ENCODE measurements around the gene FOS.
"Not testable (repeated sequence)": the region's sequence is repeated elsewhere in the genome, so short reads cannot be mapped to it uniquely, and the experiment has no call there.

FOS gene

DNA sequence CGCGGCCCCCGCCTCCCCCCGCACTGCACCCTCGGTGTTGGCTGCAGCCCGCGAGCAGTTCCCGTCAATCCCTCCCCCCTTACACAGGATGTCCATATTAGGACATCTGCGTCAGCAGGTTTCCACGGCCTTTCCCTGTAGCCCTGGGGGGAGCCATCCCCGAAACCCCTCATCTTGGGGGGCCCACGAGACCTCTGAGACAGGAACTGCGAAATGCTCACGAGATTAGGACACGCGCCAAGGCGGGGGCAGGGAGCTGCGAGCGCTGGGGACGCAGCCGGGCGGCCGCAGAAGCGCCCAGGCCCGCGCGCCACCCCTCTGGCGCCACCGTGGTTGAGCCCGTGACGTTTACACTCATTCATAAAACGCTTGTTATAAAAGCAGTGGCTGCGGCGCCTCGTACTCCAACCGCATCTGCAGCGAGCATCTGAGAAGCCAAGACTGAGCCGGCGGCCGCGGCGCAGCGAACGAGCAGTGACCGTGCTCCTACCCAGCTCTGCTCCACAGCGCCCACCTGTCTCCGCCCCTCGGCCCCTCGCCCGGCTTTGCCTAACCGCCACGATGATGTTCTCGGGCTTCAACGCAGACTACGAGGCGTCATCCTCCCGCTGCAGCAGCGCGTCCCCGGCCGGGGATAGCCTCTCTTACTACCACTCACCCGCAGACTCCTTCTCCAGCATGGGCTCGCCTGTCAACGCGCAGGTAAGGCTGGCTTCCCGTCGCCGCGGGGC is at the start of gene FOS:
Gene FOS, plus strand, starts transcription at position 407 of the 731 bp plus-strand sequence. Its CDS starts 155 bp downstream, at position 562.
- peak; percentile 96 to 97 for DNase-seq

DNA sequence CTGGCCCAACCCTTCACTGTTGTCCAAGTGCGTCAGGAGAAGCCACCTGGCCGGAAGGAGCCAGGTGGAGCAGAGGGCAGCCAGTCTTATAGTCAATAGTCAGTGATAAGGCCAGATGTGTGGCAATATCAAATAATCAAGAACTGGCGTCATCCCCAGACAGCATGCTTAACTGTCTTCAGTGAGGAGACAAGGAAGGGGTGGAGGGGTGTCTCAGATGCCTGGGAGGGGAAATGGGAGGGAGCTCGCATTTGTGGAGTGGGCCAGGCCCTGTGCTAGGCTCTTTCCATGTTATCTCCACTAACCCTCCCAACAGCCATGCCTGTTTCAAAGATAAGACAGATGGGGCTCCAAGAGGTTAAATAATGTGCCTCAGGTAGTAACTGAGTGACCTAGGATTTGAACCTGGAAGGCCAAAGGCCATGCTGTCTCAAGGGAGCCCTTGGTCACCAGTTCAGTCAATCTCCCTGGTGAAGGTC is 48.9 kb upstream of the FOS start:
- no peak for DNase-seq

DNA sequence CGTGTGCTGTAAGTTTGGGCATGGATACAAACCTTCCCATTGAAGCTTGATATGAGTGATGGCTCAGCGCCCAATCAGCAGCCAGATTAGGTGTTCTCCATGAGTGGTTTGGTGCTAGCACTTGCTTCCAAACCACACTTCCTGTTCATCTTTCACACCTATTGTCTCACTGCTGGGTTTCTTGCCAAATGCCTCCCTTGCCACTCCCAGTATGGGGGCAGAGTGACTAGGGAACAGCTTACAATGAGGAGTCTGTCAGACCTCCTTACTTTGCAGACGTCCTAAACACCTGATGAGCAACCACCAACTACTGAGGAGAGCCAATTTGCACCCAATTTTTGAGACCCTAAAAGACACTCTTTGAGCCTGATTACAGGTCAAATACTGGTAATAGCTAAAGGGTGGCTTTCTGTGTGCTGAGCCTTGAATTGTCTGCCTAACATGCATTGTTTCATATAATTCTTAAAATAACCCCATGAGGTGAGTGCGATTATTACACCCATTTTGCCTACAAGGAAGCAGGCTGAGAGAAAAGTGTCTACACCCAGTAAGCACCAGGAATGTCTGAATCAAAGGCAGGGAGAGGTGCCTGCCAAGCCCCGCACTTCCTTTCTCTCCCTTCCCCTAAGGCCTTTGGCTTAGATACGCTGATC is 48.4 kb upstream of the FOS start:
- DNase-seq = peak; percentile 48 to 76

DNA sequence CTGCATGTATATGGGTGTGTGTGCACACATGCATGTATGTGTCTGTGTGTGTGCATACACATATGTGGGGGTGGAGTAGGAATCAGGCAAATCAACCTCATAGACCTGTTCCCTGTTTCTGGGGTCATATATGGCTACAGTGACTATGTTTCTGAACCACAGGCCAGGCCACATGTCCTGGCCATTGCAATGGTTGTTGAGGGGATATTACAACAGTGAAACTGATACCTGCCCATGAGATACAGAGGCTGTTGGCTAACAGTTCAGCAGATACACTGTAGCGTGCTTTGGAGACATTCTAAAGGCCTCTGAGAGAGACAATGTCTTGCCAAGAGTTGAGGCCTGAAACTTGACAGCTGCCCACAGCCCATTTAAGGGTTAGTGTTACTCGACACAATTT is 47.3 kb upstream of the FOS start:
- no peak for DNase-seq

DNA sequence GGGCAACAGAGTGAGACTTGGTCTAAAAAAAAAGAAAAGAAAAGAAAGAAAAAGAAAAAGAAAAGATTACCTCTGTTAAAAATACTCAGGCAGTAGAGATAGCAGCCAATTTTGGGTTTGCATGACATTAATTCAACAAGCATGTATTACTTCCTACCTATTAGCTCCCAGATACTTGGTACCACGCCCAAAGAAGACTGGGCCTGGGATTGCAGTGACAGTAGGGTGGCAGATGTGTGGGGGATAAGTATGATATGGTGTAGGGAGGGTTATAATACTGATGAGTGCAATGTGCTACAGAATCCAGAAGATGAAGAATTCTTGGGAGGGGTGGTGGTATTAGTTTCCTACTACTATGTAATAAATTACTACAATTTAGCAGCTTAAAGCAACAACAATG is 46.4 kb upstream of the FOS start:
- DNase-seq = no peak

DNA sequence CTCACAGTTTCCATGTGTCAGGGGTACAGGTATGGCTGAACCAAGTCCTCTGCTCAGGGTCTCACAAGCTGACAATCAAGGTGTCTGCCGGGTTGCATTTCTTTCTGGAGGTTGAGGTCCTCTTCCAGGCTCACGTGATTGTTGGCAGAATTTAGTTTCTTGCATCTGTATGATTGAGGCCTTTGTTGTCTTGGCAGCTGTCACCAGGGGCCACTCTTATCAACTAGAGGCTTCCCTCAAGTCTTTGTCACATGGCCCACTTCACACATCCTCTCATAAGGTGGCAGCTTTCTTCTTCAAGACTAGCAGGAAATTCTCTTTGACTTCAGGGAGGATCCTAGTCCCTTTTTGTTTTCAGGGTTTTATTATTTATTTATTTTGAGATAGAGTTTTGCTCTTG is 46.0 kb upstream of the FOS start:
- peak; percentile 67 to 79 for DNase-seq

DNA sequence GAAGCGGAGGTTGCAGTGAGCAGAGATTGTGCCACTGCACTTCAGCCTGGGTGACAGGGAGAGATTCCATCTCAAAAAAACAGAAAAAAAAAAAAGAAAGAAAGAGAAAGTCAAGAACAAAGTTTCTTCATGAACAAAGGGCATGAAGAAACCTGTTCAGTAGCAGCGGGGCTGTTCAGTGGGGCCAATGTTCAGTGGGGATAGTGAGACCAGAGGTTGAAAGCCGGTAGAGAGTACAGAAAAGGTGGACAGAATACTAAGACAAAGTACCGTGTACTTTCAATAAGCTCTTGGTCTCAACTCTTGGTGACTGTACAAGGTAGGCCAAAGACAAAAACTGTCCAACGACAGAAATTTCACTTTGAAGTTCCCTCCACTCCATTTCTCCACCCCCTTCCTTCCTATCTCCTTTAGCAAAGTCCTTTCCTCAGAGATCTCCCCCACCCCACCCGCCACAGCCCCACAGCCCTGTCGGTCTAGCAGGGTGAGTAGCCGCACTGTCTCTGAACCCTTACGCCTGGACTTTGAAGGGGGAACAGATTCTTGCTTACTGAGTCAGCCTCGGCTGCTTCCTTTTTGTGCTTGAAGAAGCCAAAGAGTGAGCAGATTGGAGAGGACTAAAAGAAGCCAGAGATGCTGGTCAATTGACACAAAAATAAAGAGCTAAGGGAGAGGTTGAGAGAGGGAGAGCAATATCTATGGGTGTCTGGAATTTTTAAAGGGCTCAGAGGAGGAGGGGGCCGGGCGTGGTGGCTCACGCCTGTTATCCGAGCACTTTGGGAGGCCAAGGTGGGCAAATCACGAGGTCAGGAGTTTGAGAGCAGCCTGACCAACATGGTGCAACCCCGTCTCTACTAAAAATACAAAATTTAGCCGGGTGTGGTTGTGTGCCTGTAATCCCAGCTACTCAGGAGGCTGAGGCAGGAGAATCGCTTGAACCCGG is 44.2 kb upstream of the FOS start:
- DNase-seq = peak in 1 of 2 donors; percentile 70

DNA sequence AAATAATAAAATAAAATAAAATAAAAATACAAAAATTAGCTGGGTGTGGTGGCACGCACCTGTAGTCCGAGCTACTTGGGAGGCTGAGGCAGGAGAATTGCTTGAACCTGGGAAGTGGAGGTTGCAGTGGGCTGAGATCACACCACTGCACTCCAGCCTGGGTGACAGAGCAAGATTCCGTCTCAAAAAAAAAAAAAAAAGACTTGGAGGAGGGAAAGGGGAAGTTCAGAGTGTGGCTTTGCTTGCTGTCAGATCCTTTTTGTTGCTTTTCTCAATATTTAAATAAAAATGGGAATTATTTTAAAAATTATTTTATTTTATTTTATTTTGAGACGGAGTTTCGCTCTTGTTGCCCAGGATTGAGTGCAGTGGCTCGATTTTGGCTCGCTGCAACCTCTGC is 43.4 kb upstream of the FOS start:
- not testable (repeated sequence) for DNase-seq

DNA sequence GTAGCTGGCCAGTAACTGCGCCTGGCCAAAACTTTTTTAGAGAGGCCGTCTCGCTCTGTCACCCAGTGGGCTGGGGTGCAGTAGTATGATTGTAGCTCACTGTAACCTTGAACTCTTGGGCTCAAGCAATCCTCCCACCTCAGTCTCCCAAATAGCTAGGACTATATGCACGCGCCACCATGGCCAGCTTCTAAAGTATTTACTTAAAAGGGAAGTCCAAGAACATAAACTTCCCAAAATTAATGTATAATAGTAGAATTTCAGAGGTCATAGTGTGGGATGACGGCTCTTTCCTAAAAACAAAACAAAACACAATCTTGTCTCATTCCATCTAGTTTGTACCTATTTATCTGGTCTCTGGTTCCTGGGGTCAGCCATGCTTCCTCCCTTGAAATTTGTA is 42.2 kb upstream of the FOS start:
- no peak for DNase-seq

DNA sequence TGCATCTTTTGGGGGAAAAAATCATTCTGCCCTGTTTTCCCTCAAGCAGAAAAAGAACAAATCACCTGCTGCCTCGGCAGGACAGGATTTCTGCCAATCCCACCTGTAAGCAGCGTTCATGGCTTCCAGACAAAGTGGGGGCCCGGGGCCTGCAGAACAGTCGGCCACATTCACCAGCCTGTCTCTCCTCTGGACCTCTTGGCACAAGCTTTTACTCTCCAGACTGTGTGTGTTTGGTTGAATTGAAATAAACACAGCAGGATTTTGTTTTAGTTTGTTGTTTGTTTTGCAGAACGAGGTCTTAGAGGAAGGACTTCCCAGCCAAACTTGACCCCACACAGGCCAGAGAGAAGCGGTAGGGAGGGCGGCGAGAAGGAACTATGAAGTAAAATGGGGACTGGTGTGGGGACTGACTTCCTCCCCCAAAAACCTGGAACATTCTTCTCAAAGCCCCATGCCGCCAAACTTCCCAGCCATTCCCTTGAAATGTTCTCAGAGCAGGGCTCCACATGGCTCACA is 41.7 kb upstream of the FOS start:
- no peak for DNase-seq

DNA sequence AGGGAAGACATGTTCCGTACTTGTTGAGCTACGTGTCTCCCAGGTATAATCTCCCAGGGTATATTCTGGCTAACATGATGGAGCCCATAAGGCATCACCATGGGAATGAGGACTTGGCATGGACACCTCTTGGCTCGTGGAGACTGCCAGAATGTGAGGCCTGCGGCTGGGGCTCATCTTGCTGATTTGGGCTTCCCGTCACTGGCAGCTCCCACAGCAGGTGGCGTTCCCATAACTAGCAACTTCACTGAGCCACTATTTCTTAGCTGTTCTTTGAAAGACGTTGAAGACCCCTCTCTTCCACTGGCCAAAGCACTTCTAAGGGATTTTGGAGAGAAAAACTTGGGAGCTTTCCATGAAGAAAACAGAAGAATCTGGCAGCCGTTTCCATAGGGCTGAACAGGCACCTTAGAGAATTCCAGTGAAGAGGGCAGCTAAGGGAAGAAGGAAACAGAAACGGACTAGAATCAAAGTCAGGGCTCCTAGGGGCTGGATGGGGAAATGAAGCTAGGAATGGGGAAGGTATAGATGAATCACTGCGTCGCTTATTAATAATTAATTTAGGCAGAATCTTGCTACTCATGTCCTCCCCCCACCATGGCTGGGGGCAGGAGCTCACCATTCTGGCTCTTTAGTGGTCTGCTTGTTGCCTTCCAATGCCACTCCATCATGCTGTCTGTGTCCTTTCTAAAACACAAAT is 39.7 kb upstream of the FOS start:
- DNase-seq = no peak

DNA sequence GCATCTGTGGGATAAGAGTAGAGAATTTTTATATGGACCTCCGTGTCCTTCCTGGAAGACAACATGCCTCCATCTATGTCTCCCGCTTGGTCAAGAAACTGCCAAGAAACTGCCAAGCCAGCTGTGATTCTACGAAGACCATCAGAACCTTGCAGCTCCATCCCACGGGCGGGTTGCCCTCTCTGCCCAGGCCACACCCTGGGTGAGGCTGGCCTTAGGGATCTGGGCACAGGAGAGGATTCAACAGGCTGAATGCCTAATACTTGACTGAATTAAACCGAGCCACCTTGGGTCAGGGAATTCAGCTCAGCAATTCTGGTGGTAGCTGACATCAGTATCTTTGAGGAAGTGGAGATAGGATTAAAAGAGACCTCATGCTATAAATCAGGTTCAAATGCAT is 37.8 kb upstream of the FOS start:
- DNase-seq = no peak

DNA sequence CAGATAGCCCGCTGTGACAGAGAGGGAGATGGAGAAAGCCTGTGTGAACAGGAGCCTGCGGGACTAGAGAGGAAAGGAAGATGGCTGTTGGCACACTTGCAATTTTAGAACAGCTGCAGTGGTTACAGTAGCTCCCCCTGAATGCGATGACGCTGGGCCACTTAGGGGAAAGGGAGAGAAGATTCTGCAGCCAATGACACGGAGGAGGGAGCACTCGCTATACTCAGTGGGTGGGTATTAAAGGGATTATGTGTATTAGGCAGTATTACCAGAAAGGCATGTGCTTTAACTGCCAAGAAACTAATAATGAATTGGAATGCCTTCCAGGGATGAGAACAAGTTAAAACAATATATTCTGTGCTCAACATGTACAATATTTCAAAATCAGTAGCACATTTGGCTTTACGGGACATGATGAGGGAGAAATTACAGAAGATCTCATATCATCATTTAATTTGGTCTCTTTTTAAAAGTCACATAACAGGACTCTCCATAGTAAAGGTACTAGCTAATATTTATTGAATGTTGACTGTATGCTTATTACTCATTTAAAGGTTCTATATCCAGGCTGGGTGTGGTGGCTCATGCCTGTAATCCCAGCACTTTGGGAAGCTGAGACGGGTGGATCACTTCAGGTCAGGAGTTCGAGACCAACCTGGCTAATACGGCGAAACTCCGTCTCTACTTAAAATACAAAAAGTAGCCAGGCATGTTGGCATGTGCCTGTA is 35.9 kb upstream of the FOS start:
- no peak for DNase-seq

DNA sequence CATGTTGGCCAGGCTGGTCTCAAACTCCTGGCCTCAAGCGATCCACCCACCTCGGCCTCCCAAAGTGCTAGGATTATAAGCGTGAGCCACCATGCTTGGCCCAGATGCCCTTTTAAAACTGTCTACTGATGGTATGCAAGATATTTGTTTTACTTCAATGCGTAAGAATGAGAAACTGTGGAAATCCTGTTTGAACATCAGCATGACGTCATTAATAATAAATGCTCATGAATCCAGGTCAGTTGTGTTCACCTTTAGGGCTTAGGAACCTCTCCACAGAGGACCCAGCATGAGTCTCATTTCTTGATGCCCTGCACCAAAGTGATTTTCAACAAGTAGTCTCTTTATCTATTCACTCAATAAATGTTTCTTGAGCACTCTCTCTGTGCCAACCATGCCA is 34.5 kb upstream of the FOS start:
- no peak for DNase-seq

DNA sequence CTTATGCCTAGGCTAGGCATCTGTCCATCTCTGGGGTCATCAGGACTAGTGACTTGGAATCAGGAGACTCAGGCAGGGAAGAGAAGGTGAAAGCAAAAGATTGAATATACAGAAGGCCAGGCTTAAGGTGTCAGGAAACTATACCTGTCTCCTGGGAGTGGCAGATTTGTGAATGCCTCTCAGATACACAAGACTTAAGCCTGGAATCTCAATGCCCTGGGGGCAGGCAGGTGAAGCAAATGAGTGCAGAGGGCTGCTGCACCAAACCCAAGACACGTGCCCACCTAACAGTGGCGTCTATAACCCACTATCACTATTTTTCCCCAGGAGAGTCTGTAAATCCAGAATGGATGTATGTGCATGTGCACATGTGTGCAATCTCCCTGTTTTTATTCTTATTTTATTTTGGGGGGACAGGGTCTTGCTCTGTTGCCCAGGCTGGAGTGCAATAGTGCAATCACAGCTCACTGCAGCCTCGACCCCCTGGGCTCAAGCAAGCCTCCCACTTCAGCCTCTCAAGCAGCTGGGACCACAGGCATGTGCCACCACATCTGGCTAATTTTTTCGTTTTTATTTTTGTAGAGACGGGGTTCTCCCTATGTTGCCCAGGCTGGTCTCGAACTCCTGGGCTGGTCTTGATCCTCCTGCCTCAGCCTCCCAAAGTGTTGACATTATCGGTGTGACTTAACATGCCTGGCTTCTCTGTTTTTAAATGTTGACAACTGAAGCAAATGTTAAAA is 31.9 kb upstream of the FOS start:
- no peak for DNase-seq

DNA sequence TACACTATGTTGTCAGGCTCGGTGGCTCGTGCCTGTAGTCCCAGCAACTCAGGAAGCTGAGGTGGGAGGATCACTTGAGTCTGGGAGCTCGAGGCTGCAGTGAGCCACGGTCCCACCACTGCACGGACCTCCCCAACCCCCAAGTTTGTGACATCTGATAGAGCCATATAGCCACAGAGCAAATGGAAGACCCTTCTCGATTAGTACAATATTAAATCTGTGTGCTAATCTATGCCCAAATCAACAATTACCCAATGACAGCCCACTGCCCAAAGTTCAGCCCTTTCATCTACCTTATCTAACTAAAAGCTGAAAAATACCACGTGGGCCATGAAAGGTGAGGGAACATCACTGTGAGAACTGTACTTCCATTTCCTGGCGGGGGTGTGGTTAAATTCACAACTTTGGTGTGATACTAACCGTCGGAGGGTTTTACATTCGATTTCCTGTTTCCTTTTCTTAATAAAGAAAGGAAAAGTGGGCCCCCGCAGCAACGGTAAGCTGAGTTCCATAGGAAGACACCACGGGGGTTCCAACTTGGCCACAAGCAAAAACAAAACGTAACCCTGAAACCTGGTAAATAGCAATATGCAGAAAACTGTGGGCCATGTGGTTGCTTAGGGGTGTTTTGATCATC is 31.2 kb upstream of the FOS start:
- peak; percentile 71 to 86 for DNase-seq

DNA sequence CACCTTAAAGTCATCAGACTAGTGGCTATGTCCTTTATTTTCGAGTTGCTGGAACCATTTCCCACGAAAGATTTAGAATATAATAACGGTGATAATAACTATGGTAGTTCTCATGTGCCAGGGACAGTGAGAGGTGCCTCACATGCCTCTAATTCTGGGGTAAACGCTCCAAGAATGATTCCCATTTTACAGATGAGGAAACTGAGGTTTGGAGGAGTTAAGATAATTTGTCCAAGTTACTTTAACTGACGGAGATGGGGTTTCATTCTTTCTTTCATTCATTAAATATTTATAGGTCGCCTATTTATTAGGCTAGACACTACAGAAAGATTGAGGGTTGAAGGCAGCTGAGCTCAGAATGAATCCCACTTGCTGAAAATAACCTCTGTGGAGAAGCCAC is 30.7 kb upstream of the FOS start:
- no peak for DNase-seq

DNA sequence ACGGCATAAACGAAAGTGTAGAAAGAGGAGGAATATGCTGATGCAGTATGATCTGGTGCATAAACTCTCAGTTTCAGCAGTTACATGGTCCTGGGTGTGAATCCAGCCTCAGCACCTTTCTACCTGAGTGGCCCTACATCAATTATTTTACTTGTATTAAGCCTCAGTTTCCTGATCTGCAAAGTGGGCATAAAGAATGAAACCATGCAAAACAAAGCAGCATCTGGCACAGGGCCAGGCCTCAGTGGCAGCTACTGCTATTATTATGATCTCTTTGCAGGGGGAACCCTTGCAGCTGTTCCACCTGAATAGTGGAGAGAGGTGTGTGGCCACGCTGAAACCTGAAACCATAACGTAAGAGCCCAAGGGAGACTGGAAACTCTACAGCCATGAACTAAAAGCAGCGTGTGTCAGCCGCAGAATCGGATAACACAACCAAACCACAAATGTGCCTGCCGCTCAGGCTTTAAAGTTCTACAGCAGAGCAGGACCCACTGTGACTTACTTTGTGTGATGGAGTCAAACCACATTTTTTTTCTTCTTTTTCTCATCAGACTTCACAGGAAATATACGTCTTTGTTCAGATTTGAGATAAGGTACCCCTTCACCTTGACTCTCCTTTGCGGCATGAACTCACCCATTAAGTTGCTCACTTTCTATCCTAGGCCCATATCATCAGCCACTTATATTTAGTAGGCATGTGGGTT is 29.2 kb upstream of the FOS start:
- peak; percentile 89 to 92 for DNase-seq

DNA sequence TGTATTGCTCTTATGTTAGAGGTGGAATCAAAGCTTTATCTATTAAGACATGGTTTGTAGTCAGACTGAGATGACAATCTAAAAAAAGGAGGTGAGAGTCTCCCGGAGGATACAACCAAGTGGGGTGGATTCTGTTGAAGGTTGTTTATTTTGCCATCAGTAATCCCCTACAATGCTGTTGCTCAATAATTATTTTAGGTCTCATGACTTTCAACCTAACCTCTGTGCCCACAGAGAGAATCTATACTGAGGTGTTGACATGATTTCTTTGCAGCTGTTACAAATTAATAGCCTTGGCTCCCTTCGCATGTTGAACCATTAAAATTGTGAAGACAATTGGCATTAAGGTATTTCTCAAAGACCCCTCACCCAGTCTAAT is 28.7 kb upstream of the FOS start:
- DNase-seq = no peak

DNA sequence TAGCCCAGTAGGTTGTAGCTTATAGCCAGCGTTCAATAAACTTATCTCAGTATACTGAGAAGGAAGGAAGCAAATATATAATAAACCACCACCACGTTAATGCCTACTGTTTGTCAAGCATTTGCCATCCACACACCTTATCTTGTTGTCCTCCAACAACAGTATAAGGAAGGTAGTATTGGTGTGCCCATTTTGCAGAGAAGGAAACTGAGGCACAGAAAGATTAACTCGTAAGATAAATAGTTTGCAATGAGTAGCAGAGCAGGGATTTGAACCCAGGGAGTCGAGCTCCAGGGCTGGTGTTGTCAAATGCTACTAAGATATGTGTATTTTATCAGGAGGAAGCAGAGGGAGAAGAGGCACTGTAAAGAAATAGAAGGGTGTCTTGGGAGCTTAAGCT is 27.8 kb upstream of the FOS start:
- DNase-seq = no peak
